NCI-H2081 treated with DMSO at 0.1 percent for 48 hours (cell line): ENCODE results near the gene OTP.

Source experiments
- DNase-seq: peaks from one replicate; lab custom pipeline; 2025; lab: John Stamatoyannopoulos, UW

OTP gene

DNA sequence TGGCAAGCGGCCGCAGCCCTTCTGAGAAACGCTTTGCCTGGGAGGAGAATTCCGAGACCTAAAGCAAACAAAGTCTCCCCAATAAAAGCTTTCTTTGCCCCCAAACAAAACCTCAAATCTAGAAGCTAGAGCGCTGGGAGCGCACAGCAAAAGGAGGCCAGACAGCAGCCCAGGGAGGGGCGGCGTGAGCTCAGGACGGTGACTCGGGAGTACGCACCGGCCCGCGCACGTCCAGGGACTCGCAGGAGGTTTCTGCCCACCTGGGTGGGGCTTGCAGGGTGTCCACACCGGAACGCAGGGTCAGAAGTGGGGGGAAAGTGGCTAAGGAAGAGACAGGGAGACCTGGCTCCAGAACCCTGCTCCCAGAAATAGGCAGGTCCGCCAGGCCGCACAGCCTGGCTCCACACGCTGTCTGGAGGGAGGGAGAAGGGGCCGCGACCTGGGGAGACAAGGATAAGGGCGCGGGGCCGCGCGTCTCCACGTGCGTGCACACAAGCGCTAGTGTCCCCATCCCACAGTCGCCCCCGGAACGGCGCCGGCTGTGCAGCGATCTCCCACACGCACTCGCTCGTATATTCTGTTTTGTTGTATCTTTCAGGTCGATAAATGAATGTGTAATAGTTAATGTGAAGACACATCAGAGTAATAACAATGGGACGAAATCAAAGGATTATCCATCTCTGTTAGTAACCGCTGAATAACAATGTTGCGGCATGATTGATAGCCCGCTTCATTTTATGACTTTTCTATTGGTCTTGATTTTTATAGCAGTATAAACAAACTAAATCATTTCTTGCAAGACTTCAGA is 2.3 kb upstream of the OTP start:
- no peak for DNase-seq

DNA sequence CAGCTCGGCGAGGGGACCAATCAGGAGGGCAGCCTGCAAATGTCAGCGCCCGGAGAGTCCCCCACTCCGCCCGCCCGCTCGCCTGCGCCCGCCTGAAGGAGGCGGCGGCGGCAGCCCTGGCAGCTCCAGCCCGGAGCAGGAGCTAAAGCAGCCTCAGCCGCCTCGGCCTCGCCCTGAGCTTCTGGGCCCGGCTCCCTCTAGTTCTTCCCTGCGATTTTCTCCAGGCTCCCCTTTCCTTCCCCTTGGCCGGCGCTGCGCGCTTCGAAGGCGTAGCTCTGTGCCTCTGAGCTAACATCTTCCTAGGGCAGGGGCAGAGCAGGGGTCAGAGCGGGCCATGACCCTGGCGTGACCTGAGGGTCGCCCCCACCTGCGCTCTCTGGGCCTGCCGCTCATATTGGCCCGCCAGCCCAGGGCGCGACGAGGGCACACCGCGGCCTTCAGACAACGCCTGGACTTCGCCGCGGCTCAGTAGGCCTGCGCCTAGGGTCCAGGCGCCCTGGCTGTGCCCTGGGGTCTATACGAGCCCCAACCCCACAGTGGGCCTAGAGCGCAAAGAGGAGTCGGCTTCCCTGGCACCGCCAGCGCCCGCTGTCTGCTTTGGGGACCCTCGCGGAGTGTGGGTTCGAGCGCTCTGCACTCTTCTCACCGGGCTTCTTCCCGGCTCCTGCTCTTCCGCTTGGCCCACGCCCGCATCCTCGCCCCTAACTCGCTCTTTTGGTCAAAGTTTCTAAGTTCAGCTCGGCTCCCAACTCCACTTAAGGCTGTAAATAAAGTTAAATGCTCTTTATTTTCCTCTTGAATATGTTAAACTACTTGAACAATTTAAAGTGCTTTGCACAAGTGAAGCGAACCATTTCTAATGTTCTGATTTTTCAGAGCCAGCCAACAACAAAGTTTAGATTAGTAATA is 504 bp upstream of the OTP start:
- no peak for DNase-seq

DNA sequence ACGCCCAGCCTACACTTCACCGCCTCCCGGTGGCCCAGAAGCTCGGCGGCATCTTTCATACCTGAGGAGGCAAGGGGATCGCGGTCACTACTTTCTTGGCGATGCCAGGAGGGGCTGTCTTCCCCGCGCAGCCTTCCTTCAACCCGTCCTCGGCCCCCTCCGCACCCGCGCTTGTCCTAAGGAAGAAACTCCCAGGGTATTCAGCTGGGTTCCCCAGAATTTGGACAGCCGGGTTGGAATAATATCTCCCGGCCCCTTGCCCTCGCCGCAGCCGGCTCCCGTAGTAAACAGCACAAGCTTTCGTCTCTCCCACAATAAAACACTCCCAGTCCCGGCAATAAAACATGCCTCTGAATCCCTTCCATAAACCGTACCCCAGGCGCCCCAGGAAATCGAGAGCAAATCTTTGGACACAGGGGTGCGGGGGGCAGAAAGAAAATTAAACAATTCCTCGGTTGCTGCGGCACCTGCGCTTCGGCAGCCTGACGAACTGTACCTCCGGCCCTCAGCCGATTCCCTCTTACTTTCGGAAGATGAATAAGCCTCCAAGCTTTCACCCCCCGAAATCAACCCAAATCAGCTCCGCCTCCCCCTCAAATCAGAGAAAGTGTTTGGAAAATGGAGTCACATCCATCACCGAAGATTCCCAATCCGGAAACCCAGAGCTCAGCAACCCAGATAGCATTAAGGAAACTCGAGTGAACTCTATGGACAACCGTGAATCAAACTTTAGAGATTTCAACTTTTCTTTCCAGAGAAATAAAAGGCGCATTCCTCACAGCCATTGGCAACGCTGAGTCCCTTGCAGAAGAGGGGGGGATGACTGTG is 1.1 kb downstream of the OTP start:
- no peak for DNase-seq

DNA sequence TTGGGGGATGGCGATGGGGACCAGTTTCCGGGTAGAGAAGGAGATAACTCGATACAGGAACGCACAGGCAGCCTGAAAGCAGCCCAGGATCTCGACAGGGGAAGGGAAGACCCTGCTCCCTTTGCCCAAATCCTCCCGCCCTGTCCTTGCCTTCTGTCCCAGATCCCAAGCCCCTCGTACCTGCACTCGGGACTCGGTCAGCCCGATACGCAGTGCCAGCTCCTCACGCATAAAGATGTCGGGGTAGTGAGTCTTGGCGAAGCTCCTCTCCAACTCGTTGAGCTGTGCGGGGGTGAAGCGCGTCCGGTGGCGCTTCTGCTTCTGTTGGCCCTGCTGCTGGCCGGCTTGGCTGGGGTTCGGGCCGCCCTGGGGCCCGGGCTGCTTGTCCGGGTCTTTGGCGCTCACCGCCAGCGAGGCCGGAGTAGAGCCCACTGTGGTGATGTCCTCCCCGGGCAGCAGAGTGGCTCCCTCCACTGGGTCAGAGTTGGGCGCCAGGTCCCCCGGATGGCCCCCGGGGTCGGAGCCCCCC is 1.8 kb downstream of the OTP start:
- DNase-seq, result no peak

DNA sequence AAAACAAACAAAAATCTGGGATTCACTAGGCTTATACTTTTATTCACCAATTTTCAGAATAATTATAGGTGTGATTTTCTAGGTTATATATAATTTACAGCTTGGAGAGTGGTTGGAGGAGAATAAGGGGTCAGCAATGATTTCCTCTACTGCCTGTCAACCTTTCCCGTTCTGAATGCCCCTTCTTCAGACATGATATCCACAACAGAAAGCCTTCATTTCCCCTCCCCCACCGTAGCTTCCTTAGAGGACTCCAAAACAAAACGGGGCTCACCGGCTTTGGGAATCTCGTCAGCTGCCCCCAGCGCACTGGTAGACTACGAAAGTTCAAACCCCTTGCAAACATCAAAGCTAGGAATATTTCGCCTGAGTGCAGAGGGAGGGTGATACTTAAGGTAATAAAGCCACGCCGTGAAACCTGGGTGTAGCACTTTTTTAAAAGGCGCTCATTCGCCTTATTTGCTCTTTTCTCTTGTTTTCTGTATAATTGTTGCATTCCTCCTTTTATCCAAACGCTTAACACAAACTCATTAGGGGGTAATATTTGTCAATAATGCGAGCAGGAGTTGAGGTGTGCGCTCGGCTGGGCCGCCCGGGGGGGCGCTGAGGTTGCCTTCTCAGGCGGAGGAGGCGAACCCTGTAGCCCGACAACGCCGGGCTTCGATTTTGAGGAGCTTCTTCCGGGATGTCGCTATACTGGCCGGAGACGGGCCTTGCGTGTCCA is 2.4 kb downstream of the OTP start:
- DNase-seq, result no peak

DNA sequence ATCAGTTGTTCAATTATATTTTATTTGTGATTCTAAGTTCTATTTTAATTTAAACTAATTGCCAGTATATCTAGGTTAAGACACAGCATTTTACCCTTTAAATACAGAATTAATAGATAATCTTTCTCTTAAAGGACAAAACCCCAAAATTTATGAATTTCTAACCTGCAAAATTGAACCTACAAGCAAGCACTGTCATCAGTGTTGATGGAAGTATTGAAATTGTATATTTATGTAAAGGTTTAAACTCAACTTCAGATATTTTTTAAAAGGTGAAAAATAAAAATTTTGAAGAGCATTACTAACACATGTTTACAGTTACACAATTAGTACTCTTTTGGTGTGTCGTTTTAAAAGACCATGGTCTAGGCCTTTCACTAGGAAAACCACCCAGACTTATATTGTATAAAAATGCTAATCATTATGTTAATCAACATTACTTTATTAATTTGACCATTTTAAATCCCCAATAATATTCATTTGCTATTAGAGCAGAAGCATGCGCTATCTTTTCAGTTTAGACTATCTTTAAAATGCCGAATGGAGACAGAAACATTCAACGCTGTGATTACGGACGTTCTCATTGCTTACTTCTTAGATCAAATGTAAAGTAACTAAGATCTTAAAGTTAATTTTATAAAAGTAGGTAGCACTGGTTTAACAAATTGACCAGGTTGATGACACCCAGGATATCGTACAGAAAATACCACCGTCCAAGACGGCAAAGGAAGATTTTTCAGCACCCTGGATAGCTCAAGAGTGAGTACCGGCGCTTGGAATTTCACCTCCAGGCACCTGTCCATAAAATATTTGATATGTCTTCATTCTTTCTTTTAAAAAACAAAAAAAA is 3.2 kb downstream of the OTP start:
- no peak for DNase-seq

DNA sequence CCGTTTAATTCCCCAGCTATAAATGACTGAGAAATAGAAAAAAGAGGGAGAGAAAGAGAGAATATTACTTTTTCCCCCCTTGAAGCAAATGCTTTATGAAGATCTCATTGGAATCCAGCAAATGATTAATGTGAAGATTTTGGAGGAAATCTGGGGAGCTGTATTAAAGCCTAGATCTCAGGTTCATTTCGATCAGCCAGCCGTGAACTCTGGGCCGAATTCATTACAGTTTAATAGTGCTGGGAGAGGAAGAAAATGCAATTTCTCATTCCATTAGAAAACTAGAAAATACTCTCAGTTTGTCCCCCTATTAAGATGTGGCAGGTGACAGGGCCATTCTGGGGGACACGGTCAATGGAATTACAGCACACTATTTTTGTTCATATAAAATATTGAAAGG is 4.8 kb downstream of the OTP start:
- no peak for DNase-seq

DNA sequence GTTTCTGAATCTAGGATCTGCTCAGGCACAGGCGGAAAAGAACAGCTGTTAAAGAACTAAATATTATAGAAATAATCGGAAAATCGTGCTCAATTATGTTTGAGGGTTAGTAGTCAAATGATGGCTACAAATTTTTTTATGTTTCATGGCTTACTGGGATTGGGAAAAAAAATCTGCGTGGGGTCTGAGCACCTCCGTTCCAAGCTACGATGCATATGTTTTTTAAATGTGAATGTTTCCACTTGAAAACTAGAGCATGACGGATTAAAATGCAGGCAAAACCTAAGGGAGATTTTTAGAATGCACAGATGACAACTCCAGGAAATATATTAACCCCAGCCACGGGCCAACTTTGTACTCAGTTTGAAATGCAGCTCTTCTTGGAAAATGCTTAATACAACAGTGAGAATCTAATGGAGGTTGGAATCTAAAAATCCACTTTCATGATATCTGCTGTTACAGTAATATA is 5.3 kb downstream of the OTP start:
- no peak for DNase-seq

DNA sequence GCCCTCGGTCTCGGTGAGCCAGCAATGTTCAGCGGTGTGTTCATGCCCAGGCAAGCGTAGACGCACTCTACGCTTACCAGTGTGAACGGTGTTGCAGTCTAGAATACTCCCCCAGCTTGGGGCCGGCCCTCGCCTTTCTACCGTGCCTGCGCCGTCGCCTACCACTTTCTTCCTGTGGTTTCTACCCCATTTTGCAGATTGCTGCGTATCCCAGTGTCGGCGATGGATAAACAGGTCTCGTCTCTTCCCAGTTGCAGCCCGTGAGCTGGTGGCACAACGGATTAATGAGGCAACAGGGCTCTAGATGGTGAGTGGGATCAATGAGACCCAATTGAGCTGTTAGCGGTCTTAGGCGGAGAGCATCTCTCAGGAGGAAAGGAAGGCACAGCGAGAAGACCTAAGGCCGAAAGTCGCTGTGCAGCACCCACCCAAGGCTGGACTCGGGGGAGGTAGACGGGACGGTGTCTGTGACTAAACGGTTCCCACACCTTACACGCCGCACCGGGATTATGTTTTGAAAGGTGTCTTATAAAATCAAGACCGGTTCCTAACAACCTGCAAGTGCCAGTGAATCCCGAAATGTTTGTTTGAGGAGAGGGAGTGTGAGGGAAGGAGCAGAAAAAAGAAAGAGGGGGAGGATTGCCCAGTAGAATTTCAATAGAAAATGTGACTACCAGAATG is 5.8 kb downstream of the OTP start:
- DNase-seq, result no peak

DNA sequence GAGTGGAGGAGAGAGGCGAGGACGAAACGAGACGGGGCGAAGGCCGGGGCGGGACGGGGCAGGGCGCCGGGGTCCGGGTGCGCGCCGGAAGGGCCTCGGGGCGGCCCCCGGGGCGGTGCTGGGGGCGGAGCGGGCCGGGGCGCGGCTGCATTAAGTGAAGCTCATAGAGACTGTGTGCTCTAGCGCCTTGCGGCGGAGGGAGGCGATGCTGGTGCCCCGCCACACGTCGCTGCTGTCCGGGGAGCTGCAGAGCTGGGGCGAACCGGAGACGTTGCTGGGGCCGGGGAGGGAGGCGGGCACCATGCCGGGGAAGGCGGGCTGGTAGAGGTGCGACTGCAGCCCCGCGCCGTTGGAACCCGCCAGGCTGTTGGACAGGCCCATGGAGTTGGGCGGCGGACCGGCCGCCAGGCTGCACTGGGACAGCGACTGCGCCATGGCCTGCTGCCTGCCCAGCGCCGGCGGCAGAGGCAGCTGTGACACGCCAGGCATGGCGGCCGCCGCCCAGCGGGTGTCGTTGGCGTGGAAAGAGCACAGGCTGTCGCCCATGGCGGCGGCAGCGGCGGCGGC is 8.3 kb downstream of the OTP start:
- DNase-seq, result no peak

DNA sequence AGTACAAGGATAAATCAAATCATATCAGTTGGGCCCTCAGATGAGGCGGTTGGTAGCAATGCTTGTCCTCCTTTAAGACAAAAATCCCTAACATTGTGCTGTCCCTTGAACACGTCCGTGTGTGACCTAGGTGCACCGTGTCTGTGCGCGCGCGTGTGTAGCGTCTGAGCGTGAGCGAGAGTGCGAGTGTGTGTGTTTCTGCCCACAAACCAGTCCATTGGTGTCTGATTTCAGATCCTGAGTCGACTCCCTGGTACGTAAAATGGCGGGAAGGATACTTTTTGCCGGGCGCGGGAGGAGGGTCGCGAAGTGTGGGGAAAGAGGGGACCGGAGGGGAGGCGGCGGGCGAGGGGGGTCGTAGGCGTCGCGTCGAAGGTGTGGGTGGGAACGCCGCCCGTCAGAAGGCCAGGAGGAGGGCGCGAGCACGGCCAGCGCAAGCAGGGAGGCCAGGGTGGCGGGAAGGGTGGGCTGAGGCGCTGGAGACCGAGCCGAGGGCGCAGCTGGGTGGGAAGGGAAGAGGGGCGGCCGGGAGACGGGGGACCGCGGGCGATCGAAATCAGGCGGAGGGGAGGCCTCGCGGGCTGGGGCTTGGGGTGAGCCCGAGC is 8.9 kb downstream of the OTP start:
- DNase-seq, result no peak

DNA sequence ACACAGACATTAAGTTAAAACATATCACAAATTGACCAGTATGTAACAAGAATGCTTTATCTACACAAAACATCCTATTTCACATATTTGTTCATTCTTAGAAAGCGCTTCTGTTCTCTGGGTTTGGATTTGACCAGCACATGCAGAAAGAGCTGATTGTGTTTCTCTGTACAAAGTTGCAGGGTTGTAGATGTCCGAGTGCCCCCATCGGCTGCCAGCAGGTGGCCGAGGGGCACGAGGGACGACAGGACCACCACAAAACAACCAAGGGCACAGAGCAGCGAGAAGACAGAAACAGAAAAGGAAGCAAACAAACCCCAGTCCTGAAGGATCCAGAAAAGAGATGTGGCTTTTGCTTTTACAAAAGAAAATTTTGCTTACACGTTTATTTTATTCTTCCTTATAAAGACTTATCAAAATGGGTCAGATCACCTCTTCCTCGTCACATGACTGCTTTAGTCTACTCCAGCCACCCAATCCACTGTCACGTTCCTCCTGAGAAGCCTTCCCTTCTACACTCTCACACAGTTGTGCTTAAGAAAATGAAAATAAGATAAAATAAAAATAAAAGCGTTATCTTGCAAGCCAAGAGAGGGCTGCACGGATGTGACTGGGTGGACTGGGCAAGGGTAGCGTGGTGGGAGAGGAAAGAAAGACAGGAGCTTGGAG is 9.5 kb downstream of the OTP start:
- DNase-seq, result no peak

DNA sequence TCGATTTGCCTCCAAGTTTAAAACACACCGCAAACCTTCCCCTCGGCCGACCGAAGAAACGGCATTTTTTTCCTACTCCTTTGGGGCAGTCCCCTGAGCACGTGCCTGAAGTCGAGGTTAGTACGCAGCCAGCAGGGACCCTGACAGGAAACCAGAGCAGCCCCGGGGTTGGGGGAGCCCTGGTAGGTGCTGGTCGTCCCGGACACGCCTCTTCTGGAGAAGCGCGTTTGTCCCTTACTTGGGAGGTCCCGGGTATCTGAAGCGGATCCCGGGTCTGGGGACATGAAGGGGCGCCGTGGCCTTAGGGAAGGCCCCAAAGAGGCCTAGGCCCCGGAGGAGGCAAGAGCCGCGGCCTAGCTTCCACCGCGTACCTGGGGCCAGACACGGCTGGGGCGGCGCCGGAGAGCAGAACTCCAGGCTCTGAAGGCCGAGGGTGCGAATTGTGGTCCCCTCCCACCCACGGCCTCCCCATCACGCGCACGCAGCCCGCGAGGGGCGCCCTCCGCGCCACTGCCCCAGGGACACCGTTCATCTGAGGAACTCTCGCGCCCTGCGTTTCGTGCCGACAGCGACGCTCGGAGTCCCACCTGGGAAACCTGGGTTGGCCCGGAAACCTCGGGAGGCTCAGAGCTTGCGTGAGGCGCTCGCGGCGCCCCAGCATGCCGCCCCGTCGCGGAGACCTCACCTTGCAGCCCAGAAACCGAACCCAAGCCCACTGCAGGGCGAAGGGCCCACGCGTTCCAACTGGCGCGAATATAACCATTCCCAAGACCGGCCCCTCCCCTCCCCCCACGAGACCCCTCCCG is 10.4 kb downstream of the OTP start:
- no peak for DNase-seq

DNA sequence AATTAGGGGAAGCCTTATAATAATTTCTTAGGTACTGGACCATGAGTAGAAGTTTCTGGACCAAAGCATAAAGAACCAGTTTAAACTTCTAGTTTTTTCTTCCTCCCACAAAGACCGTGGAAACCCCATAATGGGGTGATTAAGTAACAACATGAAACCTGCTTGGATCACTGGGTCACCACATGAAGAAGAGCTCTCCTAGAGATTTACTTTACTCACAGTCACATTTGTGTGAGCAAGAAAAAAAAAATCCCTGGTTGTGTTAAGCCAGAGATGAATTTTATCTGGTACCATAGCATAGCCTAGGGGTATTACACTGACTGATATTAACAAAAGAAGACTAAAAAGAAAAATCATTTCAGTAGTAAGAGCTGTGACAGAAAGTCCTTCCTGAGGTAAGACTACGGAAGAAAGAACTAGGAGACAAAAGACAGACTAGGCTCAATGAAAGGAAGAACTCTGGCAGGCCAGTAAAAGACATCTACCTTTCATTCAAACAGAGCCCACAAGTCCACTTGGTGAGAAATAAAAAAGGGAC is 15.2 kb downstream of the OTP start:
- DNase-seq, result no peak

DNA sequence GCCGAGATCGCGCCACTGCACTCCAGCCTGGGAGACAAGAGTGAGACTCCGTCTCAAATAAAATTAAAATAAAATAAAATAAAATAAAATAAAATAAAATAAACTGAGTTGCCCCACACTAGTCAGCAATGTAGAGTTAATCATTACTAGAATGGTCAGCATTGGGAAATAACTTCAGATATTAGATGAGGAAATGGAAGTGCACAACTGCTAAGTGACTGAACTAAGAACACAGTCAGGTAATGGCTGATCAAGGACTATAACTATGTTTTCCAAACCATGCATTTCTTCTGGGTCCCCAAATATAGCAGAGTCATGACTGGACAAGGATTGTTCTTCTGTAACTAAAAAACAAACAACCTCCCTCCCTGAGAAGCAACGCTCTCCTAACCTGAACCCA is 17.1 kb downstream of the OTP start:
- no peak for DNase-seq

DNA sequence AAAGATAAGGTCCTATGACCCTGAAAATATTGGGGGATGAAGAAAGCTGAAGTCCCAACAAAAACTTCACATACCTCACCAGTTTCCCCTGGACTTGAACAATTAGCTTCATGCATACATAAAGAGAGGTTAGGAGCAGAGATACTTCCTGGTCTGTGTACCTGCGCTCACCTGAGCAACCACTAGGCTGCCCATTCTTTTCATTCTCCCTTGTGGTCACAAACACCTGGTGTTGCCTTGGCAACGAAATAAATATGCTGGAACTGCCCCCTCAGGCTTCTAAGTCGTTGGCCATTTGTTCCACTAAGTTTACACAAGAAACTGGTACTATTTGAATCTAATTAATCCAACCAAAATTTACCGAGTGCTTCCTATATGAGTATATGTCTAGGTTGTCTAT is 18.1 kb downstream of the OTP start:
- no peak for DNase-seq

DNA sequence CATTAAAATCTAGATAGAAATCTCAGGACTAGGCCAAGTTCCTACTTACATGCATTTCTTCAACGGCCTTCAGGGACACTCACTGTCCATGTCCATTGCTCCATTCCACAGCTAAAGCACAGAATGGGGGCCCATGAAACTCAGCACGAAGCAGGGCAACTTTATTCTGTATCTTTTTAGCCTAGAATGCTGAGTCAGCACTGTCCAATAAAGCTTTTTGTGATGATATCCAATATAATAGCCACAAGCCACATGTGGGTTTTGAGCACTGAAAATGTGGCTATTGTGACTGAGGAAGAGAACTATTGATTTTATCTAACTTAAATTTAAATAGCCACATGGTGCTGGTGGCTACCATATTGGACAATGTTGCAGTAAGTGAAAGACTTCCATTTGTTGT is 21.6 kb downstream of the OTP start:
- no peak for DNase-seq
